ACC112 (cell line): Measurements from ENCODE around the gene MAGI1.

ENCODE experiments used
- H2AFZ ChIP-seq: fragments of 200-600 bp; sonication (generic); one replicate; pipeline ENCODE4 v1.6.0; 2017; ENCODE audit warnings: antibody characterized with exemption, low read length; ENCODE audit not compliant: unreplicated experiment
- H3K27ac ChIP-seq: fragments of 200-600 bp; sonication (generic); 2 replicates; pipeline ENCODE4 v1.5.1; 2014; ENCODE audit warnings: low read depth, mild to moderate bottlenecking, antibody characterized with exemption, low read length, moderate library complexity
- H3K27me3 ChIP-seq: fragments of 200-600 bp; sonication (generic); 2 replicates; pipeline ENCODE4 v1.6.1; 2014; ENCODE audit warnings: mild to moderate bottlenecking, antibody characterized with exemption, low read length, moderate library complexity, mixed read lengths; ENCODE audit not compliant: insufficient read depth
- H3K36me3 ChIP-seq: fragments of 200-600 bp; sonication (generic); 2 replicates; pipeline ENCODE4 v1.6.1; 2016; ENCODE audit warnings: mild to moderate bottlenecking, antibody characterized with exemption, low read length, moderate library complexity, mixed read lengths; ENCODE audit not compliant: insufficient read depth
- H3K4me1 ChIP-seq: fragments of 200-600 bp; sonication (generic); one replicate; pipeline ENCODE4 v1.6.1; 2016; ENCODE audit warnings: low read length, mixed read lengths; ENCODE audit not compliant: insufficient read depth, unreplicated experiment, control insufficient read depth
- H3K4me3 ChIP-seq: fragments of 200-600 bp; sonication (generic); 2 replicates; pipeline ENCODE4 v1.5.1; 2014; ENCODE audit warnings: mild to moderate bottlenecking, low read depth, low read length
- H3K79me2 ChIP-seq: fragments of 200-600 bp; sonication (generic); one replicate; pipeline ENCODE4 v1.6.0; 2016; ENCODE audit warnings: low read length; ENCODE audit not compliant: control insufficient read depth, unreplicated experiment, insufficient read depth

MAGI1 gene

GRCh38 chr3:66039590-66039887 lies 821 bp upstream of the MAGI1 start:
- Histone ChIP-seq H3K36me3 (no peaks in the 10 kb centered on the region), H3K27me3 (no peaks in the 10 kb centered on the region), H2AFZ (peak overlapping the region; percentile 99), H3K4me1 (peaks cover 47% of the 10 kb centered on the region), H3K79me2 (peaks cover 34% of the 10 kb centered on the region), H3K27ac (peak overlapping the region; percentile 74), H3K4me3 (peak overlapping the region; percentile 98)

- H3K27ac ChIP-seq: peak overlapping the region; percentile 59
- H3K4me3 ChIP-seq: peak overlapping the region; percentile 98
- H3K79me2 ChIP-seq: peaks cover 45% of the 10 kb centered on the region
- H3K4me1 ChIP-seq: peaks cover 47% of the 10 kb centered on the region
- peak overlapping the region; percentile 87 for H2AFZ ChIP-seq
- H3K27me3 ChIP-seq: no peaks in the 10 kb centered on the region
- no peaks in the 10 kb centered on the region for H3K36me3 ChIP-seq
These were observed 363 bp downstream of the MAGI1 start for GRCh38 chr3:66038384-66038725.

GRCh38 chr3:66037986-66038369 lies 740 bp downstream of the MAGI1 start:
- Histone ChIP-seq H3K4me3 (peak overlapping the region; percentile 98), H3K27me3 (no peaks in the 10 kb centered on the region), H3K4me1 (peaks cover 47% of the 10 kb centered on the region), H3K79me2 (peaks cover 48% of the 10 kb centered on the region), H3K27ac (peak overlapping the region; percentile 59), H3K36me3 (no peaks in the 10 kb centered on the region), H2AFZ (peak overlapping the region; percentile 87)

GRCh38 chr3:66037330-66037985 lies 1.3 kb downstream of the MAGI1 start:
- peaks cover 48% of the 10 kb centered on the region for H3K79me2 ChIP-seq
- peaks cover 47% of the 10 kb centered on the region for H3K4me1 ChIP-seq
- no peaks in the 10 kb centered on the region for H3K36me3 ChIP-seq
- peak overlapping the region; percentile 59; the same call in 1 of the 2 replicates for H3K27ac ChIP-seq
- H3K4me3 ChIP-seq: peak overlapping the region; percentile 98
- H3K27me3 ChIP-seq: no peaks in the 10 kb centered on the region
- peak overlapping the region; percentile 87 for H2AFZ ChIP-seq

GRCh38 chr3:66036586-66037148 lies 2.1 kb downstream of the MAGI1 start:
- H3K36me3 ChIP-seq: no peaks in the 10 kb centered on the region
- H2AFZ ChIP-seq: peak overlapping the region; percentile 87
- no peaks in the 10 kb centered on the region for H3K27me3 ChIP-seq
- peaks cover 48% of the 10 kb centered on the region for H3K79me2 ChIP-seq
- peaks cover 42% of the 10 kb centered on the region for H3K4me1 ChIP-seq
- peak overlapping the region; percentile 8; the same call in 1 of the 2 replicates for H3K27ac ChIP-seq
- peak overlapping the region; percentile 98 for H3K4me3 ChIP-seq

- Histone ChIP-seq H3K4me3 (peak overlapping the region; percentile 98), H3K27ac (no peak overlapping the region)
These were observed 2.8 kb downstream of the MAGI1 start for GRCh38 chr3:66035763-66036477.

GRCh38 chr3:66033241-66034138 lies 5.2 kb downstream of the MAGI1 start:
- H3K27me3 ChIP-seq: no peaks in the 10 kb centered on the region
- peaks cover 65% of the 10 kb centered on the region for H3K79me2 ChIP-seq

More at GRCh38 chr3:66035763-66036477, 2.8 kb downstream of the MAGI1 start:
- Histone ChIP-seq H3K27me3 (no peaks in the 10 kb centered on the region), H3K79me2 (peaks cover 53% of the 10 kb centered on the region), H3K36me3 (no peaks in the 10 kb centered on the region), H2AFZ (no peak overlapping the region), H3K4me1 (peaks cover 34% of the 10 kb centered on the region)

GRCh38 chr3:66031102-66031698 lies 7.5 kb downstream of the MAGI1 start:
- H3K27ac ChIP-seq: no peak overlapping the region
- no peak overlapping the region for H3K4me3 ChIP-seq
- H2AFZ ChIP-seq: no peak overlapping the region
- peaks cover 56% of the 10 kb centered on the region for H3K79me2 ChIP-seq
- H3K4me1 ChIP-seq: peaks cover 12% of the 10 kb centered on the region
- H3K36me3 ChIP-seq: no peaks in the 10 kb centered on the region
- H3K27me3 ChIP-seq: no peaks in the 10 kb centered on the region

More at GRCh38 chr3:66033241-66034138, 5.2 kb downstream of the MAGI1 start:
- Histone ChIP-seq H3K4me3 (no peak overlapping the region), H2AFZ (no peak overlapping the region), H3K36me3 (no peaks in the 10 kb centered on the region), H3K4me1 (peaks cover 19% of the 10 kb centered on the region), H3K27ac (no peak overlapping the region)

GRCh38 chr3:66029443-66029842 lies 9.3 kb downstream of the MAGI1 start:
- Histone ChIP-seq H3K79me2 (peaks cover 49% of the 10 kb centered on the region), H2AFZ (no peak overlapping the region), H3K4me1 (no peaks in the 10 kb centered on the region), H3K27me3 (no peaks in the 10 kb centered on the region), H3K27ac (no peak overlapping the region), H3K4me3 (no peak overlapping the region), H3K36me3 (no peaks in the 10 kb centered on the region)

GRCh38 chr3:66029014-66029413 lies 9.7 kb downstream of the MAGI1 start:
- no peak overlapping the region for H2AFZ ChIP-seq
- no peak overlapping the region for H3K27ac ChIP-seq
- H3K27me3 ChIP-seq: no peaks in the 10 kb centered on the region
- no peaks in the 10 kb centered on the region for H3K4me1 ChIP-seq
- H3K4me3 ChIP-seq: no peak overlapping the region
- peaks cover 44% of the 10 kb centered on the region for H3K79me2 ChIP-seq
- H3K36me3 ChIP-seq: no peaks in the 10 kb centered on the region
